Inferior parietal cortex (tissue), 1 donor: ENCODE results near the gene ACAP3.

Source experiments
- DNase-seq: peaks from one replicate; pipeline ENCODE4 v3.0.0-alpha.2; 2016; ENCODE audit errors: extremely low spot score

Gene ACAP3, protein sequence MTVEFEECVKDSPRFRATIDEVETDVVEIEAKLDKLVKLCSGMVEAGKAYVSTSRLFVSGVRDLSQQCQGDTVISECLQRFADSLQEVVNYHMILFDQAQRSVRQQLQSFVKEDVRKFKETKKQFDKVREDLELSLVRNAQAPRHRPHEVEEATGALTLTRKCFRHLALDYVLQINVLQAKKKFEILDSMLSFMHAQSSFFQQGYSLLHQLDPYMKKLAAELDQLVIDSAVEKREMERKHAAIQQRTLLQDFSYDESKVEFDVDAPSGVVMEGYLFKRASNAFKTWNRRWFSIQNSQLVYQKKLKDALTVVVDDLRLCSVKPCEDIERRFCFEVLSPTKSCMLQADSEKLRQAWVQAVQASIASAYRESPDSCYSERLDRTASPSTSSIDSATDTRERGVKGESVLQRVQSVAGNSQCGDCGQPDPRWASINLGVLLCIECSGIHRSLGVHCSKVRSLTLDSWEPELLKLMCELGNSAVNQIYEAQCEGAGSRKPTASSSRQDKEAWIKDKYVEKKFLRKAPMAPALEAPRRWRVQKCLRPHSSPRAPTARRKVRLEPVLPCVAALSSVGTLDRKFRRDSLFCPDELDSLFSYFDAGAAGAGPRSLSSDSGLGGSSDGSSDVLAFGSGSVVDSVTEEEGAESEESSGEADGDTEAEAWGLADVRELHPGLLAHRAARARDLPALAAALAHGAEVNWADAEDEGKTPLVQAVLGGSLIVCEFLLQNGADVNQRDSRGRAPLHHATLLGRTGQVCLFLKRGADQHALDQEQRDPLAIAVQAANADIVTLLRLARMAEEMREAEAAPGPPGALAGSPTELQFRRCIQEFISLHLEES

DNA sequence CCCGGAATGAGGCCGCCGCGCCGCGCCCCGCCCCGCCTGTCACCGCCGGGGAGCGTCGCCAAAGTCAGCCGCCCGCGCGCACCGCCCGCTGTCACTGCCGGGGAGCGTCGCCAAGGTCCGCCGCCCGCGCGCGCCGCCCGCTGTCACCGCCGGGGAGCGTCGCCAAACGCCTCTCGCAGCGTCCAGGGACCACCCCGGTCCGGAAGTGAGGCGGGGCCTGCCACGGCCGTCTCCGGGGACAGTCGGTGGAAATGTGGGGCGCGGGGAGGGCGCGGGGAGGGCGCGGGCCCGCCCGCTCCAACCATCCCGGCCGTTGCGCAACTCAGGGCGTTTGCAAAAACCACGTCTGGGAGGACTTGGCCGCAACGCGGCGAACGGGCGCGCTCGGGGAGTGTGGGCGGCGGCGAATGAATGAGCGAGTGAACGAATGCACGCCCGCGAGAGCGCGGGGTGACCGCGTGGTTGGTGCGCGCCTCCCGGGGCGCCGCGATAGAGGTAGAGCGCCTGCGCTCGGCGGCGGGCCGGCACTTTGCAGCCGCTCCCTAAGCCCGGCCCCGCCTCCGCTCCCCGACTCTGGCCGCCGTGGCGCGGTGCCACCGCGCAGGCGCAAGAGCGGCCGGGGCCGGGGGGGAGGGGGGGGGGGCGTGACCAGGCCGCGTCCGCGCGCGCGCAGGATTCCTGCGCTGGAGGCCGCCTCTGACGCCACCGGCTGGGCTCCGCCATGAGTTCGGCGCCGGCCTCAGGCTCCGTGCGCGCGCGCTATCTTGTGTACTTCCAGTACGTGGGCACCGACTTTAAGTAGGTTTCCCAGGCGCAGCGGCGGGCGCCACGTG, at the start of gene ACAP3, which contains the start of gene PUSL1:
TSS of gene ACAP3 (minus strand) at position 8 of the 833 bp plus-strand sequence. CDS start 115 bp downstream, outside the sequence.
TSS of gene PUSL1 (plus strand) at position 675 of the 833 bp plus-strand sequence. CDS start at position 722, 47 bp downstream.
- peak; percentile 88 for DNase-seq

DNA sequence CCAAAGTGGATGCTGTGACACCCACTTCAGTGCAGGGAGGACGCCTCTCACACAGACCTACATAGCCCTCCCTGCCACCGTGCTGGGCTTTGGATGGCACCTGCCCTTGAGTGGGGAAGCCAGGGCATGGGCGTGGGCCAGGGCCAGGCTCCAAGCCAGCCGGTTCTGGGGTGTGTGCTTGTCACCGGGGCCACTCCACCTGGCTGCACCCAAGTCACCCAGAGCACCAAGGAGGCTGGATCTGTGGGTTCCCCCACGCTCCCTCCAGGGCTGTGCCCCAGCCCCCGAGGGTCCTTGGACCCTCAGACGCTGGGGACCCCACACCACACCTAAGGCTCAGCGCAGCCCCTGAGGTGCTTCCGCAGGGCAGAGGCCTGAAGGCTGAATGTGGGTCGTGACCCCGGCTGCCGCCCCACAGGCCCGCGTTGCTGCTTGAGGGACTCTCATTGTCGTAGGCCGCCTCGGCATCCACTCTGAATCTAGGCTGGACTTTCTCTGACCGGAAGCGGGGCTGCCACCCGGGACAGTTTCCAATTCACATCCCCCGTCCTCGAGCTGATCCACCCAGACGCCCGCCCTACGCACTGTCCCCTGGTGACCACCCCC, 49.2 kb upstream of the ACAP3 start:
- no peak for DNase-seq

DNA sequence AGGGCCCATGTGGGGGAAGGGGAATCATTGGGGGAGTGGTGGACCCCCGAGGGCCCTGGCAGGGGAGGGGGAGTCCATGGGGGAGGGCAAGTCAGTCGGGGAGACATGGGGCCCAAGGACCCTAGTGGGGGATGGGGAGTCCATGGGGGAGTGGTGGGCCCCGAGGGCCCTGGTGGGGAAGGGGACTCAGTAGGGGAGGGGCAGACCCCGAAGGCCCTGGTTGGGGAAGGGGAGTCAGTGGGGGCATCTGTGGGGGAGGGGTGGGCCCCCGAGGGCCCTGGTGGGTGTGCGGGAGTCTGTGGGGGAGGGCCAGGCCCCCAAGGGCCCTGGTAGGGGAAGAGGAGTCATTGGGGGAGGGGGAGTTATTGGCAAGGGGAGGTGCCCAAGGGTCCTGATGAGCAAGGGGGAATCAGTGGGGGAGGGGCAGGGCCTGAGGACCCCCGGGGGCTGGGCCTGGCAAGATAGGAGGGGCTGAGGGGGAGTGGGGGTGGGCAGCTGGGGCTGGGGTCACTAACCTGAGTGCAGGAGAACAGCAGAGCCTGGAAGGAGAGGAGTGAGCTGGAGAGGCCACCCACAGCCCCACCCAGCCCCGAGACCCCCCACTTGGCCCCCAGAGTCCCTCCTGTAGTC, 48.6 kb upstream of the ACAP3 start:
- DNase-seq, result no peak

DNA sequence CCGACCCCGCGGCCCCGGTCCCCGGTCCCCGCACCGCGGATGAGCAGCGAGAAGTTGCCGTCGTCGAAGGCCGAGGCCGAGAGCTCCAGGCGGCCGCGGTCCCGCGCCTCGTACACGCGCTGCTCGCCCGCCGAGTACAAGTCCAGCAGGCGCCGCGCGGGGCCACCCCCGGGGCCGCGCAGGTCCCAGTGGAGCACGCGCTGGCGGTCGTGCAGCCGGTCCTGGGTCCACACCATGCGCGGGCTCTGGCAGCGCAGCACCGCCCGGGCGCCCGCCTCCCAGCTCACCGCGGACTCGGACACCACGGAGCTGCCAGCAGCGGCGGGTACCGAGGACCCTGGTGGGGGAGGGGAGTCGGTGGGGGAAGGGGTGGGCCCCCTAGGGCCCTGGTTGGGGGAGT, 47.7 kb upstream of the ACAP3 start:
- DNase-seq, result no peak

DNA sequence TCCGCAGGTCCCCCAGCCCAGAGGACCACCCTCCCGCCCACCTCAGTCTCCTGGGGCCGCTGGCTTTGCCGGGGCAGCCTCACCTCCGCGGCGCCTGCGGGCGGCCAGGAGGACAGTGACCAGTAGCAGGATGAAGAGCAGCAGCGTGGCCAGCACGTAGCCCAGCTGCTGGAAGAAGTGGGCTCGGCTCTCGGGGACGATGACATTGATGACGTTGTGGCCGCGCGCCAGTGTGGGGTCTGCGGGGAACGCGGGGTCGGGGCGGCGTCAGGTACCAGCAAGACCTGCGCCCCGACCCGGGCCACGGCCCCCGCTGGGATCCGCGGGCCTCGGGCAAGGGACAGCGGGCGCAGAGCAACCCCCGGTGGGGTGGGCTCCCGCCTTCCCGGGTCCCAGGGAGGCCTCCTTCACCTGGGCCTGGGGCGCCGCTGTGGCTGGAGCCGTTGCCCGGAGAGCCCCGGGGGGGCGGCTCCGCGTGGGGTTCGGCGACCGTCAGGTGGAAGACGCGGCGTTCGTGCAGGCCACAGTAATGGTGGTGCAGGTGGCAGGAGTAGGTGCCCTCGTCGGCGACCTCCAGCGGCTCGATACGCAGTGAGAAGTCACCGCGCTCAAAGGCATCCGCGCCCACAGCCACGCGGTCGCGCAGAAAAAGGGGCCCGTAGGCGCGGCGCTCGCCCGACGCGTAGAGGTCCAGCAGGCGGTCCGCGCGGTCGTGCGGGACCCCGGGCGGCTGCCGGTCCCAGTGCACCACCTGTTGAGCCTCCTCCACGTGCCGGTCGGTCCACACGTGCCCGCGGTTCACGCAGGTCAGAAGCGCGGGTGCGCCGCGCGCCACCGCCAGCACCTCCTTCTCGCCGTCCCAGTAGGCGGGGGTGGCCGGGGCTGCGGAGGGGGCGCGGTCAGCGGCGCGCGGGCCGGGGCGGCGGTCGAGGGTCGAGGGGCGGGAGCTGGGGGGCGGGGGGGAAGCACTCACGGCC, 46.8 kb upstream of the ACAP3 start:
- DNase-seq, result no peak

DNA sequence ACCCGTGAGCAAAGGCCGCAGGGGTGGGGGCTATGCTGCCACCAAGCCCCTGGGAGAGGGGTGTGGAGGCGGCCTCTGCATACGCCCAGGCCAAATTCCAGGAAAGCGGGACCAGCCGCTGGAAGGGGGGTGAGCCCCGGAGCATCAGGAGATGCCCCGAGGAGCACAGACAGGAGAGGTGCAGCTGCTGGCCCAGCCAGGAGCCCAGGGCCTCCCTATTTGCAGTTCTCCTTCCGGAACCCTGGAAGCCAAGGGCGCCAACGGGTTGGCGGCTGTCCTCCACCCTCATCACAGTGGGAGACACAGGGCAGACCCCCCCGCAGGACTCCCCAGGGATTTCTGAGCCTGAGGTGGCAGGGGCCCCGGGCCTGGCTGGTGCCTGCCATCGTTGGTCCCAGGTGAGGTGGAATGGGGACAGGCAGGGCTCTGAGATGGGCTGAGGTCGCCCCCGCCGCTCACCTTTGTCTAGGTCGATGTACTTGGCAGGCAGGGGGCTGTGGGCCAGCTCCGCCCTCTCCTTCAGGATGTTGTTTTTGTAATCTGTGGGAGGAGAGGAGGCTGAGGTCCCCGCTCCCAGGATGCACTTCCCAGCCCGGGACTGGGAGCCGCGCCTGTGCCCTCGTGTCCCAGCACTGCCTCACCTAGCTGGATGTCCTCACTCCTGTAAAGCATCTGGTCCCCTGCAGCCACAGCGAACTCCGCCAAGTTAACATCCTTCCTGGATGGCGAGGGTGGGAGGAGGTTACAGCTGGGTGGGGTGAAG, 45.8 kb upstream of the ACAP3 start:
- no peak for DNase-seq

DNA sequence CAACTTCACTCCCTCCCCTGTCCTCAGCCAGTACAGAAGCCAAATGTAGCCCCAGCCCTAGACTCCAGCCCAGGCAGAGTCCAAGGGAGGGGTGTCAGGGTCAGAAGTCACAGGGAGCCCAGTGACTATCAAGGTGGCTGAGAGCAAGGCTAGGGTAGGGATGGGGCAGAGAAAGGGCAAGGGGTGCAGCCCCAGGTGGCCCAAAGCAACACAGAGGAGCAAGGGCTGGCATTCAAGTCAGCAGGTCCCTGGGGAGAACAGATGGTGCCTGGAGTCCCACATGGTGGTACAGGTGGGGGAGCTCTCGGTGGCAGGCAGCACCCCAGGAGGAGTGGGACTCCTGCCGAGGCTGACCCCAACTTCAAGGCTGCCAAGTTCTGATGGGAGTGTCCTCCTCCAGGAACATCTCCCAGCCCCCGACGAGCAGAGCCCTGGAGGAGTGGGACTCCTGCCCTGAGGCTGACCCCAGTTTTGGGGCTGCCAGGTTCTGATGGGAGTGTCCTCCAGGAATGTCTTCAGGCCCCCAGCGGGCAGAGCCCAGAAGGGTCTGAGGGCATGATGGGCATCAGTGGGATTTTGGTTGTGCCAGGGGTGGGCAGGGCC, 45.2 kb upstream of the ACAP3 start:
- DNase-seq, result no peak

DNA sequence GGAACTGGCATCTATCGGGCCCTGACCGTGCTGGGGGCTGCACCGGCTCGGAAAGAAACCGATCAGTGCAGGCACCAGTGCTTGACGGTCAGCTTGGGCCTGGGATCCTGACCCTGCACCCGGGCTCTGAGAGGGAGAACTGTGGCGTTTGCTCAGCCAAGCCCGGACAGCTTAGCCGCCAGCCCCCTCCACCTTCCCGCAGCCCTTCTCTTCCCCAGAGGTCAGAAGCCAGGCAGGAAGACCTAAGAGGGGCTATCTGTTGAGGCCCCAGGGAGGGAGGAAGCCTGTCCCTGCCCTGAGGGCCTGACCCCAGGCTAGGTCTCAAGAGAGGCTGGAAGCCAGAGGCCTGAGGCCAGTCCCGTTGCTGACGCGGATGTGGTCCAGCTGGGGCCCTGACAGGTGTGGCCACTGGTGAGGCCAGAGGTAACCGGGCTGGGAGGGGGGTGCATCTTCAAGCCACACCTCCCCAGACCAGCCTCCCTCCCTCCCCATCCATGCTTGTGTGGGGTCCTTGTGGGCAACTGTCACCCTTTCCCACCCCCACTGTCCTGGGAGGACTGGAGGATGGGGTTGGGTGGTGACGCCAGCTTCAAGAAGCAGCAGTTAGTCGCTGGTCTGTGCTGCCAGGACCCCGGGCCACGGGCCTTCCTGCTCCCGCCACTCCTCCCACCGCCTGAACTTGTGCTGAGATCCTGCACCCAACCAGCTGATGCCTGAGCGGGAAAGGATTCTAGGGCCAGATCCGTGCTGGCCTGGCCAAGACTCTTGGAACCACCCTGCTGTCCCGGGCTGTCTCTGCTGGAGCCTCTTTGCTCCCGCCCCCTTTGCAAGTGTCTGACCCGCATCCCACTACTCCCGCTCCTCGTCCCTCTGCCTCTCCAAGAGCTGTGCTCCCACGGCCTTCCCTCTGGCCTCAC, 44.0 kb upstream of the ACAP3 start:
- no peak for DNase-seq

DNA sequence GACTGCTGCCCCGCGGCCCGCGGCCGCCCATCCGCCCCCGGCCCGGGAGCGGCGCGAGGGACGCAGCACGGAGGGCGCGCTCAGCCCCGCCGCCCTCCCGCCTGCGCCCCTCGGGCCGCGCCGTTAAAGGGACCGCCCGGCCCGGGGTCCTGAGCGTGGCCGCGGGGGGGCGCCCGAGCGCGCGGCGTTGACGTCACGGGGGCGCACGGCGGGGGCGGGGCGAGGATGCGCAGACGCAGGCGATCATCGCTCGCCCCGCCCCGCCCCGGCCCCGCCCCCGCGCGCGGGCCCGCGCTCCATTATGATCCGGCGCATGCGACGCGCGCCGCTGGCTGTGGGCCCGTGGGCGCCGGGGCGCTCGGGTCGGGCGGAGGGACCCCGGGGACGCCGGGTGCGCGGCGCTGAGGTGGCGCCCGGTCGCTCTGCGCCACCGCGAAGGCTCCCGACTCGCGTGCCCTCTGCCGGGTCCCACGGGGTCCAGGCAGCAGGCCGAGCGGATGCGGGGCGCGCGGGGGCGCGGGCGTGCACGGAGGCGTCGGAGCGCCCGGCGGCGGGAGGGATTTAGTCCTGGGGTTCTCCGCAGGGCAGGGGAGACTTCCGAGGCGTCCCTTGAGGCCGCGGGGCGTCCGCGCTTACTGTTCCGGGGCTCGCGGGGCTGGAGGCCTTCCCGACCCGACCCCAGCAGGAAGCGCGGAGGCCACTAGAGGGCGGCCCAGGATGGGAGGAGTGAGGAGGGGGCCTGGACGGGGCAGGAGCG, 41.7 kb upstream of the ACAP3 start, which contains the start of gene DVL1:
TSS of gene DVL1 (minus strand) at position 163 of the 757 bp plus-strand sequence. CDS start 353 bp downstream, outside the sequence.
- peak; percentile 29 for DNase-seq

DNA sequence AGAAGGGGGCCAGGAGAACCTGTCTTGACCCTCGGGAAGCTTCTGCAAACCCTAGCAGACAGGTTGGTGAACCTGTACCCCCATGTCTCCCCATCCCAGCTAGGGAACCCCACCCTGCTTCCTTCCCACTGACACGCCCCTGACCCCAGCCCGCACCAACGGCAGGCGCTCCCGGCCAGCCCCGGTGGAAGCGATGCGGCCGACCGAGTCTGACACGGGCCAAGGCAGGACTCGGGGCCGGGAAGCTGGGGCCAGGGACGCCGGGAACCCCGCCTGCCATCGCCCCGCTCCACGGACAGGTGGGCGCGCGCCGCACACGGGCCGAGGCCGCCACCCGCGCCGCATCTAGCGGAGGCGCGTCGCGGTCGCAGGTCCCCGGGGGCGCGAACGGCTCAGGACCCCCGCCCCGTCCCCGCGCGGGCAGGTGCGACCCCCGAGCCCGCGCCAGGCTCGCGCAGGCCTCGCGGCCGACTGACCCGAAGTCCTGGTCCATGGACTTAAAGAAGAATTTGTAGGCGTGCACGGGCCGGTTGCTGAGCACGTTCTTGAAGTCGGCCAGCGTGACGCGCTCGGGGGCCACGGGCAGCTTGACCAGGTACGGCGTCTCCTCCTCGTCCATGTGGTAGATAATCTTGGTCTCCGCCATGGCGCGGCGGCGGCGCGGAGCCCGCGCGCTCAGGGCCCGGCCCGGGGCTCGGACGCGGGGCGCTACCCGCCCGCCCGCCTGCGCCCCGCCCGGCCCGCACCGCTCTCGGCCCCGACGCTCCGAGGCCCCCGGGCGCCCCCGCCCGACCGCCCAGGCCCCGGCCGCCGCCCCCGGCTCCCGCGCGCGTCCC, 40.9 kb upstream of the ACAP3 start:
- DNase-seq, result no peak

DNA sequence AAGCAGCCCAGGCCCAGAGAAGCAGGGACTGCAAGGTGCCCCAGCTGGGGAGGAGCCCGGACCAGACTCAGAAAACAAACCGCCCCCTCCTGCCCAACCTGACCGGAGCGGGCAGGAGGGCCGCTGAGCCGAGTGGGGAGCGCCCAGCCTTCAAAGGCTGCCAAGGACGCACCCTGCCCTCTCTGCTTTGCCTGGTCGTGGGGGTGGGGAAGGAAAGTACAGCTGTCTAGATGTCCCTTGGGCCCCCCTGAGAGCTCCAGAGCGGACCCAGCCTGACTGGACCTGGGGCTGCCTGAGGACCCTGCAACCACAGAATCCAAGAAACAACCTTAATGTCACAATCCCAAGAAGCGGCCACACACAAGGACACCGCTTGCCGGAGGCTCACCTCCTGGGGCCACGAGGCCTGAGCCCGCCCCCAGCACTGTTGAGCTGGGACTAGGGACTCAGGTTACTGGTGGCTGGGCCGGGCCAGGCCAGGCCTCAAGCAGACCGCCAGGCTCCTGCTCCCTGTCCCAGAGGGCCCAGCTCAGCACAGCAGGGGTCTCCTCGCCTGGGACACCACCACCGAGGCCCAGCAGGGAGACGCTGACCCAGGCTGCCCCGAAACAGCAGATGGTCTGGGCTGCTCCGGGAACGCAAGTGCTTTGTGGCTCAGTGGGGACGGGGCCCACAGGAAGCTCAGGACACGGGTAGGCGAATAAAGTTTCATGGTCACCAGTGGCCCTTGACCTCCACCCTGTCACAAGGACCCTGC, 40.1 kb upstream of the ACAP3 start:
- DNase-seq, result no peak

DNA sequence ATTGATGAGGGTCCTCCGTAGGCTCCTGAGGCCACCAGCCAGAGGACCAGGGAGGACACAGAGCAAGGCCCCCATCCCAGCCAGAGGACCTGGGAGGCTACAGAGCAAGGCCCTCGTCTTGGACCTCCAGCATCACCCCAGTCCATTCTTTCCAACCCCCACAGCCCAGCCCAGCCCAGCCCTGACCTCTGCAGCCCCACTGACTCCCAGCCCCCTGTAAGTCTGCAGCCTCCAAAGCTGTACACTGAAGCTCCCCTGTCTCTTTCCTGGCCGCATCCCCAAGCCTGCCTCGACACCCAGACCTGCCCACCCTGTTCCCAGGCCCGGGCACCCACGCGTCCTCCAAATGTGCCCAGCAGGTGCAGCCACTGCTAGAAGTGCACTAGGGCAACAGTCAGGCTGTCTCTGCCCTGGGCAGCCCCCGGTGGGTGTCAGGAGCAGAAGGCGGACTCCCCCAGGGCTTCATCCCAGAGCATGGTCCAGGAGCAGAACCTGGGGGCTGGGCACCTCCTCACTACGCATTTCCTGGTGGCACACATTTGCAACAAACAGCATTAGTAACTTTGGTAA, 39.4 kb upstream of the ACAP3 start:
- no peak for DNase-seq

DNA sequence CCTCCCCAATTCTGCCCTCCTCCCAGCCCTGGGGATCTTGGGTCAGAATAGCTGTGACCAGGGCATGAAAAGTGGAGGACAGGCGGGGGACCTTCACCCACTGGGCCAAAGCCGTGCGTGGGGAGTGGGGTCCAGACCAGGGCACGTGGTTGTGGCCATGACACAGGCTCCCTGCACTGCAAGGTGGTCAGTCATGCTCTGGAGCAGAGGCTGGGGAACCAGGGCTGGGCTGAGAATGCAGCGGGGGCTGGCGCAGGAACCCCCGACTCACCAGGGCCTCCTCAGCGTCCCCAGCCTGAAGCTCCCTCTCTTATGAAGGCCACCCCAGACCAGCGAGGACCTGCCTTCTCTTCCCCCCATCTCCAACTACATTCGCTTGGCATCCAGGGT, 38.8 kb upstream of the ACAP3 start:
- DNase-seq, result no peak

DNA sequence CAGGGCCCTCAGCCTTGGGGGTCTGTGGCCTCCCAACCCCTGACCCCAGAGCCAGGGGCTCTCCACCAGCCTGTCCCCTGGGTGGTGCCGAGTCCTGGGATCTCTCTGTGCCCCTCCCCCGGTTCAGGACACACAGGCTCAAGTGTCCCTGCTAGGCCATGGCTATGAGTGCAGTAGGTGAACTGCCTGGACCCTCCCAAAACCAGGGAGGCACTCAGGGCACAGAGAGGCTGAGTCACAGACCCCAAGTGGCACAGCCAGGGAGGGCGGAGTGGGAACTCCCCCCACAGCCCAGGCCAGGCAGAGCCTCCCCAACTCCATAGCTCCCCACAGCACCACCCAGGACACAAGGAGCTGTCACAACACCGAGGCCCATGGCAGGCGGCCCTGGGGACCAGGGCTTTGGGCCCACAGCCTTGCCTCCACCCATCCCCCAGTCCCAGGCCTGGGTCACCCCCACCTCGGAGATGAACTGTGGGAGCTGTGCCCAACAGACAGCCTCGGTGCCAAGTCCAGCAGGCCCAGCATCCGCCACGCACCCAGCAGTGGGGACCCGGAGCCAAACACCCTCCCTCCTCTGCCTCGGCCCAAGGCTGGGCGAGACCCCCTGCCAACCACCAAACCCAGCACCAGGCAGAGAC, 38.2 kb upstream of the ACAP3 start:
- DNase-seq, result no peak
